GM18505 (cell line): ENCODE data around the gene NFYB.

Experiments used
- ATAC-seq: cut with Tn5 transposase; IDR thresholded peaks from one replicate; pipeline ENCODE4 v1.9.1; 2021; ENCODE audit not compliant: unreplicated experiment
- POLR2A ChIP-seq: IDR thresholded peaks from 4 replicates; pipeline ENCODE4 v1.6.1; 2011; ENCODE audit warnings: borderline replicate concordance; ENCODE audit not compliant: insufficient read depth, insufficient read length; ENCODE audit errors: extremely low read depth

NFYB gene

DNA sequence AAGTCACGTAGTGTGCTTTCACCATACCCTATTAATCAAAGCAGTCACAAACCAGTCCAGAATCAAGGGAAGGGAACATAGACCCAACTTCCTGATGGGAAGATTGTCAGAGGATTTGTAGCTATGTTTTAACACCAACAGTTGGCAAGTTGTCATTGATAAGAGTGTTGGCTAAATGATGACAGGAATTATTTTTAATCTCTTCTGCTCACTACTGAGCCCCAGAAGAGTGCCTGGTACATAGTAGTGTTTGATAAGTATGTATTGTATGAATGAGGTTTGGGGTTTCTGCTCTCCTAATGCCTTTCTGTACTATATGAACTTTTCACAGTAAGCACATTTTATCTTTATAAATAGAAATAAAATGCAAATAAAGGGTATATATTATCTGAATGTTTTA lies 59.0 kb downstream of the NFYB start:
- TF ChIP-seq POLR2A = no peak
- ATAC-seq = no peak

DNA sequence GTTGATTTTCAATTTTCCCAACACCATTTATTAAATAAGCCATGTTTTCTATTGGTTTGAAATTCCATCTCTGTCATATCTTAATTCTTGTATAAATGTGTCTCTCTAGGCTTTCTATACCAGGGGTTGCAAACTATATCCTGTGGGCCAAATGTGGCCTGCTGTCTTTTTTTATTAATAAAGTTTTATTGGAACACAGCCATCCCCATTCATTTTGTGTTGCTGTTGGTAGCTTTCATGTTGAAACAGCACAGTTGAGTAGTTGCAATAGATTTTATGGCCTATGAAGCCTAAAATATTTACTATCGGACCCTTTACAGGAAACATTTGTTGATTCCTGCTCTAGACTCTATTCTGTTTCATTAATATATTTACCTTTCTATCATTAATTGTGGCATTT lies 64.3 kb downstream of the NFYB start:
- no peak for TF ChIP-seq POLR2A
- no peak for ATAC-seq

DNA sequence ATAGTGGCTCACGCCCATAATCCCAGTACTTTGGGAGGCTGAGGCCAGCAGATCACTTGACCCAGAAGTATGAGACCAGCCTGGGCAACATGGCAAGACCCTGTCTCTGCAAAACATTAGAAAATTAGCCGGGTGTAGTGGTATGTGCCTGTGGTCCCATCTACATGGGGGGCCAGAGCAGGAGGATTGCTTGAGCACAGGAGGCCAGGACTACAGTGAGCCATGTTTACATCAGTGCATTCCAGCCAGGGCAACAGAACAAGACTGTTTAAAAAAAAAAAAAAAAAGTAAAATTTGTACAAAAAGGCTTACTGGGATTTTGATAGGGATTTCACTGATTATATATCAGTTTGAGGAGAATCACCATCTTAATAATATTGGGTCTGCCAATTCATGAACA lies 65.9 kb downstream of the NFYB start:
- TF ChIP-seq POLR2A = no peak
- ATAC-seq = no peak
